ENCODE results near the gene ZNF730. TPM values are rescaled to one million over a fixed set of nuclear protein-coding genes. Genes with fewer than 3 reads are reported as not detected.

The ZNF730 gene
- total RNA-seq, 6 experiments from 2014 or later: 0.38 to 2.1 (median 1.1) TPM

- TF ChIP-seq, protein P1, sequence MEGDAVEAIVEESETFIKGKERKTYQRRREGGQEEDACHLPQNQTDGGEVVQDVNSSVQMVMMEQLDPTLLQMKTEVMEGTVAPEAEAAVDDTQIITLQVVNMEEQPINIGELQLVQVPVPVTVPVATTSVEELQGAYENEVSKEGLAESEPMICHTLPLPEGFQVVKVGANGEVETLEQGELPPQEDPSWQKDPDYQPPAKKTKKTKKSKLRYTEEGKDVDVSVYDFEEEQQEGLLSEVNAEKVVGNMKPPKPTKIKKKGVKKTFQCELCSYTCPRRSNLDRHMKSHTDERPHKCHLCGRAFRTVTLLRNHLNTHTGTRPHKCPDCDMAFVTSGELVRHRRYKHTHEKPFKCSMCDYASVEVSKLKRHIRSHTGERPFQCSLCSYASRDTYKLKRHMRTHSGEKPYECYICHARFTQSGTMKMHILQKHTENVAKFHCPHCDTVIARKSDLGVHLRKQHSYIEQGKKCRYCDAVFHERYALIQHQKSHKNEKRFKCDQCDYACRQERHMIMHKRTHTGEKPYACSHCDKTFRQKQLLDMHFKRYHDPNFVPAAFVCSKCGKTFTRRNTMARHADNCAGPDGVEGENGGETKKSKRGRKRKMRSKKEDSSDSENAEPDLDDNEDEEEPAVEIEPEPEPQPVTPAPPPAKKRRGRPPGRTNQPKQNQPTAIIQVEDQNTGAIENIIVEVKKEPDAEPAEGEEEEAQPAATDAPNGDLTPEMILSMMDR (IDR thresholded peaks at IDR 0.05): no peak
- Mint-ChIP-seq H3K9me3 (peaks cover 25% of the 10 kb centered on the region), H3K27me3 (ENCODE audit: insufficient read depth) (no peaks in the 10 kb centered on the region), H3K36me3 (ENCODE audit: low read depth) (no peaks in the 10 kb centered on the region), H3K4me3 (no peak overlapping the region), H3K27ac (no peak overlapping the region), H3K4me1 (ENCODE audit: low read depth) (no peaks in the 10 kb centered on the region)
- no peak for DNase-seq
Observed at GRCh38 chr19:23190341-23190740, 73.5 kb downstream of the ZNF730 start.

Other genes starting within 250 kb of the ZNF730 start
- gene ZNF728, start 113.8 kb upstream of the ZNF730 start, total RNA-seq (2021; fragmentation: NEBNext Ultra II Directional; extraction: Animal tissue kit (Norgen Biotek cat#: 25700)): not detected
- gene ZNF724, start 133.4 kb downstream of the ZNF730 start, total RNA-seq (2021; fragmentation: NEBNext Ultra II Directional; extraction: Animal tissue kit (Norgen Biotek cat#: 25700)): 1 to 10 TPM; 3.3 to 6.2 (median 5.5) TPM